ENCODE data around the gene BDKRB2.

DNA sequence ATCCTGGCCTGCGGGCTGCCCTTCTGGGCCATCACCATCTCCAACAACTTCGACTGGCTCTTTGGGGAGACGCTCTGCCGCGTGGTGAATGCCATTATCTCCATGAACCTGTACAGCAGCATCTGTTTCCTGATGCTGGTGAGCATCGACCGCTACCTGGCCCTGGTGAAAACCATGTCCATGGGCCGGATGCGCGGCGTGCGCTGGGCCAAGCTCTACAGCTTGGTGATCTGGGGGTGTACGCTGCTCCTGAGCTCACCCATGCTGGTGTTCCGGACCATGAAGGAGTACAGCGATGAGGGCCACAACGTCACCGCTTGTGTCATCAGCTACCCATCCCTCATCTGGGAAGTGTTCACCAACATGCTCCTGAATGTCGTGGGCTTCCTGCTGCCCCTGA, 36.0 kb downstream of the BDKRB2 start:
- TF ChIP-seq ZNF8 (CRISPR knock-in tag; IDR thresholded peaks at IDR 0.05) (no peak), ZFP30 (CRISPR knock-in tag; IDR thresholded peaks at IDR 0.05) (no peak), BACH2 (CRISPR knock-in tag; IDR thresholded peaks at IDR 0.05; ENCODE audit: borderline replicate concordance) (no peak), ZC3H10 (CRISPR knock-in tag; IDR thresholded peaks at IDR 0.05) (no peak), RARB (CRISPR knock-in tag; IDR thresholded peaks at IDR 0.05) (no peak), TCF4 (CRISPR knock-in tag; IDR thresholded peaks at IDR 0.05; ENCODE audit: borderline replicate concordance) (no peak), PPARA (CRISPR knock-in tag; IDR thresholded peaks at IDR 0.05; ENCODE audit: borderline replicate concordance) (no peak), ISL1 (CRISPR knock-in tag; IDR thresholded peaks at IDR 0.05) (no peak)
- TF ChIP-seq, protein P1, sequence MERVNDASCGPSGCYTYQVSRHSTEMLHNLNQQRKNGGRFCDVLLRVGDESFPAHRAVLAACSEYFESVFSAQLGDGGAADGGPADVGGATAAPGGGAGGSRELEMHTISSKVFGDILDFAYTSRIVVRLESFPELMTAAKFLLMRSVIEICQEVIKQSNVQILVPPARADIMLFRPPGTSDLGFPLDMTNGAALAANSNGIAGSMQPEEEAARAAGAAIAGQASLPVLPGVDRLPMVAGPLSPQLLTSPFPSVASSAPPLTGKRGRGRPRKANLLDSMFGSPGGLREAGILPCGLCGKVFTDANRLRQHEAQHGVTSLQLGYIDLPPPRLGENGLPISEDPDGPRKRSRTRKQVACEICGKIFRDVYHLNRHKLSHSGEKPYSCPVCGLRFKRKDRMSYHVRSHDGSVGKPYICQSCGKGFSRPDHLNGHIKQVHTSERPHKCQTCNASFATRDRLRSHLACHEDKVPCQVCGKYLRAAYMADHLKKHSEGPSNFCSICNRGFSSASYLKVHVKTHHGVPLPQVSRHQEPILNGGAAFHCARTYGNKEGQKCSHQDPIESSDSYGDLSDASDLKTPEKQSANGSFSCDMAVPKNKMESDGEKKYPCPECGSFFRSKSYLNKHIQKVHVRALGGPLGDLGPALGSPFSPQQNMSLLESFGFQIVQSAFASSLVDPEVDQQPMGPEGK (CRISPR knock-in tag; IDR thresholded peaks at IDR 0.05; ENCODE audit: borderline replicate concordance): no peak
- TF ChIP-seq, protein P2, sequence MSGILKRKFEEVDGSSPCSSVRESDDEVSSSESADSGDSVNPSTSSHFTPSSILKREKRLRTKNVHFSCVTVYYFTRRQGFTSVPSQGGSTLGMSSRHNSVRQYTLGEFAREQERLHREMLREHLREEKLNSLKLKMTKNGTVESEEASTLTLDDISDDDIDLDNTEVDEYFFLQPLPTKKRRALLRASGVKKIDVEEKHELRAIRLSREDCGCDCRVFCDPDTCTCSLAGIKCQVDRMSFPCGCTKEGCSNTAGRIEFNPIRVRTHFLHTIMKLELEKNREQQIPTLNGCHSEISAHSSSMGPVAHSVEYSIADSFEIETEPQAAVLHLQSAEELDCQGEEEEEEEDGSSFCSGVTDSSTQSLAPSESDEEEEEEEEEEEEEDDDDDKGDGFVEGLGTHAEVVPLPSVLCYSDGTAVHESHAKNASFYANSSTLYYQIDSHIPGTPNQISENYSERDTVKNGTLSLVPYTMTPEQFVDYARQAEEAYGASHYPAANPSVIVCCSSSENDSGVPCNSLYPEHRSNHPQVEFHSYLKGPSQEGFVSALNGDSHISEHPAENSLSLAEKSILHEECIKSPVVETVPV (CRISPR knock-in tag; IDR thresholded peaks at IDR 0.05): no peak

All from SK-N-SH treated with all-trans-retinoic acid at 6 μM for 48 hours (cell line).